ENCODE results near the gene SPDYC.
"Not testable (repeated sequence)": the region's sequence is repeated elsewhere in the genome, so short reads cannot be mapped to it uniquely, and the experiment has no call there.

SPDYC gene

DNA sequence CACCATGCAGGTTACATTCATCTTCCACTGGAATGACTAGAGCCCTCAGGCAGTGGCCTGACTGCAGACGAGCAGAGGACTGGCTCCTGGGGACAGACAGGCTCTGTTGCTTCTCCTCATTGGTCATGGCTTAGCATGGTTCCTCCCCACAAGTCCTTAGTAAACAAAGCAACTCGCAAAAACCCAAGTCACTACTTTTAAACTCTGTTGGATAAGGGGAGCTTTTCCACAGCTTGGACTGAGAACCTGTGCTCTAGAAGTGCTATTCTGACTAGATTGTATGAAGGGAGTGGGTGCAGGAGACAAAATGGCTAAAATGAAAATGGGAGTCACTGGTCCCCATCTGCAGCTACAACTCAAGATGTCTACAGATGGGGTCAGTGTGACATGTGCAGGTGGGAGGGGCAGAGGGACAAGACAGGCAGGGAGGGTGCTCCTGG lies 4.6 kb downstream of the SPDYC start:
- not testable (repeated sequence) for FAIRE-seq

- no peak for FAIRE-seq
Measured at GRCh38 chr11:65180877-65181568, 11.0 kb downstream of the SPDYC start.

- FAIRE-seq = no peak
Measured at GRCh38 chr11:65181569-65182257, 11.7 kb downstream of the SPDYC start, which contains the start of gene CAPN1. Gene CAPN1, plus strand, starts transcription at chr11:65181928. Its CDS starts 774 bp downstream, at chr11:65182702.

DNA sequence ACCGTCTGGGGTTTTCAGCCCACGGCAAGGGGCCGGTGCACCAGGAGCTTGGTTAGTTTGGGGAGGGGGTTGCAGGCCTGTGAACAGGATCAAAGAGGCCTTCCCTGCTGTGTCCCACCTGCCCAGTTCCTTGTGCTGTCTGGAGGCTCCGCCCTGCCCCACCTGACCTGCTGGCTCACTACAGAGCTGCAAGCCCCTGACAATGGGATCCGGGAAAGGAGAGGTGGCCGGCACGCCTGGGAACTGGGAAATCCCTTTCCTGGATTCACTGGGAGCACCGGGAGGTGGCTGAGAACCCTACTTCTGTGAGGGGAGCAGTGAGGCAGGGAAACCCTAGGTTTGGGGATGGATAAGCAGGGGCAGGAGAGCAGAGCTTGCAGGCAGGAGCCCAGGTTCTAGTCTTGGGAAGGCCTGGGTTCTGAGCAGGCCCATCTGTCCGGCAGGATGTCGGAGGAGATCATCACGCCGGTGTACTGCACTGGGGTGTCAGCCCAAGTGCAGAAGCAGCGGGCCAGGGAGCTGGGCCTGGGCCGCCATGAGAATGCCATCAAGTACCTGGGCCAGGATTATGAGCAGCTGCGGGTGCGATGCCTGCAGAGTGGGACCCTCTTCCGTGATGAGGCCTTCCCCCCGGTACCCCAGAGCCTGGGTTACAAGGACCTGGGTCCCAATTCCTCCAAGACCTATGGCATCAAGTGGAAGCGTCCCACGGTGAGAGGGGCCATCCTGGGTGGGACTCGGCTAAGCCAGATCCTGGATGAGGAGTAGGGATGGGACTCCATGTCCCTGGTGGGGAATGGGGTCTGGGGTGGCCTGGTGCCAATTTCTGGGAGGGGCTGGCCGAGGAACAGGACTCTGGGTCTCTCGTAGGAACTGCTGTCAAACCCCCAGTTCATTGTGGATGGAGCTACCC lies 12.5 kb downstream of the SPDYC start:
- FAIRE-seq = no peak

DNA sequence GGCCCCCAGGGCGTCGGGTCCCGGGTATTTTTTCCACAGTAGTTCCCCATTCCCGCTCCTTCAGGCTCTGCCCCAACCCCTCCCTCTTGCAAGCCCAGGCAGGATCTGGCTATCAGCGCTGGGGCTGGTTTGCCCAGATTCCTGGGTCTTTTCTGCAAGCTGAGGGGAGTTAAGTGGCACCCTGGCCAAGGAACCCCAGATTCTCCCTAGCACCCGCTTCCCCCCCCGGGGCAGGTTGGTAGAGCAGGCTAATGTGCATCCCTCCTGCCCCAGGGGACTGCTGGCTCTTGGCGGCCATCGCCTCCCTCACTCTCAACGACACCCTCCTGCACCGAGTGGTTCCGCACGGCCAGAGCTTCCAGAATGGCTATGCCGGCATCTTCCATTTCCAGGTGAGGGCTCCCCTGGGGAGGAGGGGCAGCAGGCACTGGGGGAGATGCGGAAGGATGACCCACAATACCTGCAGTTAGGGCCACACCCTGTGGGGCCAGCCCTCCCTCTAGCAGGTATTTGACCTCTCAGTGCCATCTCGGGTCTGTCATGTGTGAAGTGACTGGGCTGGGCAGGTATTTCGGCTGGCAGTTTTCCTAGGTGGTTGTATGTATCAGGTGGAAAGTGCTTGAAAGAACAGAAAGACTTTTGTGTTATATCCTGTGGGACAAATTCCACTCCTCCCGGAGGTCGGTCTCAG lies 13.3 kb downstream of the SPDYC start:
- no peak for FAIRE-seq

DNA sequence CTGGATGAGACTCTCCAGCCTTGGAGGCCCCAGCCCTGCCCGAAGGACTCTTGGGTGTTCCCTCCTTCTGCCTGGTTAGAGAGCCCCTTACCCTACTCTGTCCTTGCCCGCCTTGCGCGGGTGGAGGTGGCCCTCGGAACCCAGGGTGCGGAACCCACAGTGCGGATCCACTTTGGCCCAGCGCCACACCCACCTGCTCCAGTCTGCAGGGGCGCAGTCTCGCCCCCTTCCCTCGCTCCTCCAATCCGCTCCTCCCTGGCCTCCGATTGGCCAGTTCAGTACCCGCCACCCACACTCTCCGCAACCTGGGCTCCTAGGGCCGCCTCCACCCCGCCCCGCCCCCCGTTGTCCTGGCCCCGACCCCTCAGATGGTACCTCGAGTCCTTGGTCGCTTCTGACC lies 14.1 kb downstream of the SPDYC start:
- no peak for FAIRE-seq

- no peak for FAIRE-seq
Measured at GRCh38 chr11:65185171-65185570, 15.1 kb downstream of the SPDYC start.

- FAIRE-seq = no peak
Measured at GRCh38 chr11:65185869-65186341, 15.9 kb downstream of the SPDYC start.

DNA sequence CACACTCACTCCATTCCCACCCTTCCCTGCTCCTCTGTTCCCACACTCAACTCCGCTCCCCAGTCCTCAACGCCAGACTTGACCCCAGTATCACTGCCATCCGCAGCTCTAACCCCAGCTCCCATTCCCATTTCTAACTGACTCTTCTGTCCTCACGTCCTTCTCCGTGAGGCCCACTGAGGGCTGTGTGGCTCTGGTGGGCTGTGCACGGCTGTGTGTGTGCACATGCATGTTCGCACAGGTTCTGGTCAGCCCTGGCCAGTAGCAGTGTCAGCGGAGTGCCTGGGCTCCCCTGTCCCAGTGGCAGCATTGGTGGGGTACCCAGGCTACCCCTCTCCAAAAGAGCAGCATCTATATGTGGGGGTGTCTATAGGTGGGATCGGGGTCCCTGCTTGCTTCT lies 16.7 kb downstream of the SPDYC start:
- FAIRE-seq = no peak

DNA sequence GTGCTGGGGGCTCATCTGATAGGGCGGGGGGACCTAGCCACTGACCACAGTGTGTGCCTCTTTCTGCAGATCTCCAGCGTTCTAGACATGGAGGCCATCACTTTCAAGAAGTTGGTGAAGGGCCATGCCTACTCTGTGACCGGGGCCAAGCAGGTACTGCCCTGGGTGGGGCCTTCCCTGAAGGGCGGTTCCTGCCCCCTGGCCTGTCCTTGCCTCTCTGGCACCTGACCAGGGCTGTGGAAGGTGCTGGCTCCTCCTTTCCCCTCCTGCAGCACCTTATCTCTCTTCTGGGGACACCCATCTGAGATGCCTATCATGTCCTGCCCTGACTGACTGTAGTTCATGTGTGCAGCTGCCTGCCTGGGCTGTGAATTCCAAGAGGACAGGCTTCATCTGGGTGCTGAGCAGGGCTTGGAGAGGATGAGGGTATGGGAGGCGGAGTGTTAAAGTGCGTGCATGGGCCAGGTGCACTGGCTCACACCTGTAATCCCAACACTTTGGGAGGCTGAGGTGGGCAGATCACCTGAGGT lies 17.2 kb downstream of the SPDYC start:
- no peak for FAIRE-seq

- no peak for FAIRE-seq
Measured at GRCh38 chr11:65187971-65188461, 18.0 kb downstream of the SPDYC start.

- FAIRE-seq = no peak
Measured at GRCh38 chr11:65188486-65188885, 18.5 kb downstream of the SPDYC start.

GRCh38 chr11:65189191-65189590 lies 19.2 kb downstream of the SPDYC start:
- no peak for FAIRE-seq

DNA sequence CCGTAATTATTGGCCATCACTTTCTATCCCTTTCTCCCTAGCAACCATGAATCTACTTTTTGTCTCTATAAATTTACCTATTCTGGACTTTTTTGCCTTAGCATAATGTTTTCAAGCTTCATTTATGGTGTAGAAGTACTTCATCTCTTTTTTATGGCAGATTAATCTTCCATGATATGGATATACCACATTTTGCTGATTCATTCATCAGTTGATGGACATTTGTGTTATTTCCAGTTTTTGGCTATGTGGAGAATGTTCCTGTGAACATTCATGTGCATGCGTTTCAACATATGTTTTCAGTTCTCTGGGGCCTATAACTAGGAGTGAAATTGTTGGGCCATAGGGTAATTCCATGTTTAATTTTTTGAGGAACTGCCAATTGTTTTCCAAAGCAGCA lies 24.5 kb downstream of the SPDYC start:
- FAIRE-seq = no peak

- no peak for FAIRE-seq
Measured at GRCh38 chr11:65204143-65204542, 34.1 kb downstream of the SPDYC start.

DNA sequence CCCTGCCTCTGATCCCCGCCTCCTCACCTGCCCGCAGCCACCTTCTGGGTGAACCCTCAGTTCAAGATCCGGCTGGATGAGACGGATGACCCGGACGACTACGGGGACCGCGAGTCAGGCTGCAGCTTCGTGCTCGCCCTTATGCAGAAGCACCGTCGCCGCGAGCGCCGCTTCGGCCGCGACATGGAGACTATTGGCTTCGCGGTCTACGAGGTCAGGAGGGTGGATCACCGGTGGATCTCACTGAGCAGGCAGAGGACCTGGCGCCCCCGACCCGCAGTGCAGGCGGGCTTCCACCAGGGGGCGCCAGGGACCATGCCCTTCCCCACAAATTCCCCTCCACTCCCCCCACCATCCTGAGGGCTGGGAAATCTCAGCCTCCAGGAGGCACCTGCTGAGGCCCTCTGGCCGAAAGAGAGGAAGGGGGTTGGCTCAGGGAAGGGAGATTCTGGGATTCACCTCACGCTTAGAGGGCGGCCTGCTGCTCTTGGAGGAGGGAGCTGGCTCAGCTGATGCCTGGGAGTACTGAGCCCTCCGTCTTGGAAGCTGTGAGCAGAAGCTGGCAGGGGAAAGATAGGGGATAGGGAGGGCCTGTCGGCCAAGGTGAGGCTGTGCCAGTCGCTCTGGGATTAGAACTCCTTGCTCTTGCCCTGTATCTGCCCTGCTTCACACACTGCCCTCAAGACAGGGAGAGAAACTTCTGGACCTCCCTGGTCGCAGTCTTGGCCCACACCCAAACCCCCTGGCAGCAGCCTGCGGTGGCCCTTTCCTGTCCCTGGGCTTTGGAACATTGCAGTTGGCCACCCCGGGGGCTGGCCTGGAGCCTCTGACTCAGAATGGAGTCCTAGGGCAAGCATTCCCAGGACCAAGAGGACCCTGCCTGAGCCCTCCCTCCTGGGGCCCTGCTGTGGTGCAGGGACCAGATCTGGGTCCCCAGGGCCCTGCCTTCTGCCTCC lies 34.9 kb downstream of the SPDYC start:
- FAIRE-seq = no peak

GRCh38 chr11:65205602-65205967 lies 35.6 kb downstream of the SPDYC start:
- no peak for FAIRE-seq

GRCh38 chr11:65206441-65206841 lies 36.4 kb downstream of the SPDYC start:
- no peak for FAIRE-seq

DNA sequence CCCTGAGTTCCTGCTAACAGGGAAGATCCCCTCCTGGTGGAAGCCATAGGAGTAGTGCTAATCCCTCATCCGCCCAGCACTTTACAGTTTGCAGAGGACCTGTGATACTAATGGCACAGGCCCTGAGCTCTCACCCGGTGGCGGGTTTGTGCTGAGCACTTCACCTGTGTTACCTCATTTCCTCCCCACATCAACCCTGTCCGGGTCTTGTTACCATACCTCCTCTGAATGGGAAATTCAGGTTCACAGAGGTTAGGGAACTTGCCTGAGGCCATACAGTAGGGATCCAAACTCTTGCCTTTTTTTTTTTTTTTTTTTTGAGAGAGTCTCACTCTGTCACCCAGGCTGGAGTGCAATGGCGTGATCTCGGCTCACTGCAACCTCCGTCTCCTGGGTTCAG lies 36.9 kb downstream of the SPDYC start:
- FAIRE-seq = no peak

GRCh38 chr11:65207918-65208784 lies 38.1 kb downstream of the SPDYC start:
- no peak for FAIRE-seq

All from colon (tissue), 2 donors.